RWPE2 (cell line): ENCODE data around the gene SORCS3.

Source experiments
- ATAC-seq: fragments of 200-7000 bp; cut with Tn5 transposase; 3 replicates; pipeline ENCODE4 v1.9.1; 2021; ENCODE audit warnings: low read depth
- DNase-seq: peaks from one replicate; pipeline ENCODE4 v3.0.0-alpha.2; 2020; ENCODE audit warnings: low spot score
- H3K27ac ChIP-seq: fragments of 450-650 bp; 2 replicates; pipeline ENCODE4 v1.5.1; 2017; ENCODE audit warnings: mild to moderate bottlenecking; ENCODE audit not compliant: poor library complexity, severe bottlenecking
- H3K27me3 ChIP-seq: fragments of 250-450 bp; sonication (Bioruptor Pico); 2 replicates; pipeline ENCODE4 v1.5.1; 2021; ENCODE audit warnings: mild to moderate bottlenecking, moderate library complexity; ENCODE audit not compliant: insufficient read depth, poor library complexity, severe bottlenecking
- H3K36me3 ChIP-seq: fragments of 250-450 bp; sonication (Bioruptor Pico); 2 replicates; pipeline ENCODE4 v1.5.1; 2020; ENCODE audit warnings: low read depth, mild to moderate bottlenecking, moderate library complexity
- H3K4me1 ChIP-seq: fragments of 250-450 bp; sonication (Bioruptor Pico); 2 replicates; pipeline ENCODE4 v1.5.1; 2021; ENCODE audit warnings: mild to moderate bottlenecking, moderate library complexity; ENCODE audit not compliant: insufficient read depth, poor library complexity, severe bottlenecking
- H3K4me3 ChIP-seq: fragments of 250-450 bp; sonication (Bioruptor Pico); 2 replicates; pipeline ENCODE4 v1.5.1; 2021; ENCODE audit warnings: mild to moderate bottlenecking, moderate library complexity; ENCODE audit not compliant: severe bottlenecking
- H3K9me3 ChIP-seq: fragments of 250-450 bp; sonication (Bioruptor Pico); 2 replicates; pipeline ENCODE4 v1.5.1; 2021; ENCODE audit warnings: mild to moderate bottlenecking, moderate library complexity; ENCODE audit not compliant: severe bottlenecking
- TF ChIP-seq, protein P1 (sequence below): fragments of 450-650 bp; IDR thresholded peaks from one replicate; pipeline ENCODE4 v1.5.1; 2017; ENCODE audit warnings: mild to moderate bottlenecking, moderate library complexity; ENCODE audit not compliant: poor library complexity, severe bottlenecking

Gene SORCS3

DNA sequence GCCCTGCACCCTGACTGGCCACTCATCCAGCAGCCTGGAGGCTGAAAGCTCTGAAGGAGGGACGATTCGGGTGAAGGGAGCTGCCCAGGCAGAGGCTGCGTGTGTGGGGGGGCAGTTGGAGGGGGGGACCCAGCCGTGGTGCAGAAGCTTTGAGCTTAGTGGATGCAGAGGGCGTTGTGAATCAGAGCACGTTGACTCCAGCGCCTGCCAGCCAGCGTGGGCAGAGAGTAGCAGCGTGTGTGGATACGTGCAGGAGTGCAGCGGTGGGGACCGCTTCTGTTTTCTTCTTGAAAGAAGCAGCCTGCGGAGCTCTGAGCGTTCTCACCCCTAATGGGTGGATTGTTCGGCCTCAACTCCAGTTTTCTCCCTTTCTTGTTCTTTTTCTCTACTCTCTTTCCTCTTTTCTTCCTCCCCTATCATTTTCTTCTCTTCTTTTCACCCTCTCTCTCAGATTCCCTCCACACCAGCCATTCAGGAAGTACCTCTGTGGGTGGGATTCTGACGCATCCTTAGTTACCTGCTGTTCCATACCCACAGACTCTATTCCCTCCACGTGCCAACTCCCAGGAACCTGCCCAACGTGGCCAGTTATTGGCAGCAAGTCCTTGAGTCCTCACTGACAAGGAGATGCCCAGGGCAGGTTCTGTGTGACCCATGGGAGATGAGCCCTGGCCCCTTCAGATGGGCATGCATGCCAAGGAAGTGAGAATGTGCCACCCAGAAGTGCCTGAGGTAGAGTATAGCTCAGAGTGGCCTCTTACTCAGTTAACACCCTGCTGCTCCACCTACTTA is 47.4 kb downstream of the SORCS3 start:
- ATAC-seq (no peak), DNase-seq (no peak)
- Histone ChIP-seq H3K4me1 (no peaks in the 10 kb centered on the region), H3K36me3 (no peaks in the 10 kb centered on the region), H3K27ac (no peak overlapping the region), H3K9me3 (no peaks in the 10 kb centered on the region), H3K4me3 (no peak overlapping the region), H3K27me3 (peaks cover 5% of the 10 kb centered on the region)
- TF ChIP-seq, protein P1, sequence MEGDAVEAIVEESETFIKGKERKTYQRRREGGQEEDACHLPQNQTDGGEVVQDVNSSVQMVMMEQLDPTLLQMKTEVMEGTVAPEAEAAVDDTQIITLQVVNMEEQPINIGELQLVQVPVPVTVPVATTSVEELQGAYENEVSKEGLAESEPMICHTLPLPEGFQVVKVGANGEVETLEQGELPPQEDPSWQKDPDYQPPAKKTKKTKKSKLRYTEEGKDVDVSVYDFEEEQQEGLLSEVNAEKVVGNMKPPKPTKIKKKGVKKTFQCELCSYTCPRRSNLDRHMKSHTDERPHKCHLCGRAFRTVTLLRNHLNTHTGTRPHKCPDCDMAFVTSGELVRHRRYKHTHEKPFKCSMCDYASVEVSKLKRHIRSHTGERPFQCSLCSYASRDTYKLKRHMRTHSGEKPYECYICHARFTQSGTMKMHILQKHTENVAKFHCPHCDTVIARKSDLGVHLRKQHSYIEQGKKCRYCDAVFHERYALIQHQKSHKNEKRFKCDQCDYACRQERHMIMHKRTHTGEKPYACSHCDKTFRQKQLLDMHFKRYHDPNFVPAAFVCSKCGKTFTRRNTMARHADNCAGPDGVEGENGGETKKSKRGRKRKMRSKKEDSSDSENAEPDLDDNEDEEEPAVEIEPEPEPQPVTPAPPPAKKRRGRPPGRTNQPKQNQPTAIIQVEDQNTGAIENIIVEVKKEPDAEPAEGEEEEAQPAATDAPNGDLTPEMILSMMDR: no peak

DNA sequence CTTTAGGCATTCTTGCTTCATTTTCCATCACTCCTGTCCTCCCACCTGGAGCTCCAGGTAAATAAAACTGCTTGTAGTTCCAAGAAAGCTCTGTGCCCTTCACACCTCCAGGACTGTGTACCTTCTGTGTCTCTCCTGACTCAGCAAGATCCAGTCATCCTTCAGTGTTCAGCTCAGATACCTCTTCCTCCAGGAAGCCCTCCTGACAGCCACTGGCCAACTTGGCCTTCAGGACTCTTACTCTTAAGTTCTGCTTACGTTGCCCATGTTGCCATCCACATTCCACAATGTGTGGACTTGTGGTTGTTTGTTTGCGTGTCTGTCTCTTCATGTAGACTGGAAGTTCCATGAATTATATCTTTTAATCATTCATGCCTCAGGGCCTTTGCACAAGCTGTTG is 48.0 kb downstream of the SORCS3 start:
- H3K27ac ChIP-seq: no peak overlapping the region

DNA sequence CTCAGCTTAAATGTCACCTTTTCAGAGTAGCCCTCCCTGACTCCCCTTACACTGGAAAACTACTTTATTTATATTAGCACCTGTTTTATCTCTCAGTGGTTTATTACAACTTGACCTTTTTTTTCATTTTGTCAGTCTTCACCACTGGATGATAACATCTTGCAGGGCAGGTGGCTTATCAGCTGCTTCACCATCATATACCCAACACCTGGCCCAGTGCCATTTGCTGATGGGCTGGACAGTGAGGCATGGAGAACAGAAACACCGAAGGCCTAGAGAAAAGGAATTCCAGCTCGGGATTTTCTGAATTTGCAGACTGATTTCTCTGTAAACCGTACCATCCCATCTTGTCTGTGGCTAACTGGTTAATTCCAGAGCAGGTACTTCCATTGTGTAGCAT is 48.5 kb downstream of the SORCS3 start:
- TF ChIP-seq, protein P1: no peak
- Histone ChIP-seq H3K27me3 (peaks cover 5% of the 10 kb centered on the region), H3K27ac (no peak overlapping the region), H3K9me3 (no peaks in the 10 kb centered on the region), H3K4me3 (no peak overlapping the region), H3K4me1 (no peaks in the 10 kb centered on the region), H3K36me3 (no peaks in the 10 kb centered on the region)
- ATAC-seq (no peak), DNase-seq (no peak)

More for the DNA sequence above, 48.0 kb downstream of the SORCS3 start:
- TF ChIP-seq, protein P1: no peak
- ATAC-seq: no peak
- H3K27me3 ChIP-seq: peaks cover 5% of the 10 kb centered on the region
- H3K36me3 ChIP-seq: no peaks in the 10 kb centered on the region
- no peak overlapping the region for H3K4me3 ChIP-seq
- no peaks in the 10 kb centered on the region for H3K9me3 ChIP-seq
- H3K4me1 ChIP-seq: no peaks in the 10 kb centered on the region
- DNase-seq: no peak

DNA sequence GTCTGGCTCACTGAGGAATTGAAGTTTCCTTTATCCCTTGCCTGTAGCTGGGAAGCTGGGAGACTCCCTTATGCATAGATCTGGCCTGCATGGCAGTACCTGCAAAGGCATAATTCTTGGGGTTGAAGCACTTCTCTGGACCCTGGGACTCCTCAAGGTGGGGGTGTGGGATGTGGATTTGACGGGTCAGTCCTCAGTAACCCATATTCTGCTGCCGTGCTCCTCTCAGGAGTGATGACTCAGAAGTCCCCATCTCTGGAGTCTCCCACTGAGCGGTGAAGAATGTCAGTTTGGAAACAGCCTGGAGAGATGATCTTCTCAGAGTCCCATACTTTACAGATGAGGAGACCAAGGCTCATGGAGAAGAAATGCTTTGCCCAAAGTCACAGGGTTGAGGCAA is 49.0 kb downstream of the SORCS3 start:
- TF ChIP-seq, protein P1: no peak
- H3K4me1 ChIP-seq: no peaks in the 10 kb centered on the region
- ATAC-seq (no peak), DNase-seq (no peak)
- no peaks in the 10 kb centered on the region for H3K9me3 ChIP-seq
- H3K4me3 ChIP-seq: no peak overlapping the region
- no peaks in the 10 kb centered on the region for H3K36me3 ChIP-seq
- H3K27me3 ChIP-seq: peaks cover 5% of the 10 kb centered on the region
- no peak overlapping the region for H3K27ac ChIP-seq

DNA sequence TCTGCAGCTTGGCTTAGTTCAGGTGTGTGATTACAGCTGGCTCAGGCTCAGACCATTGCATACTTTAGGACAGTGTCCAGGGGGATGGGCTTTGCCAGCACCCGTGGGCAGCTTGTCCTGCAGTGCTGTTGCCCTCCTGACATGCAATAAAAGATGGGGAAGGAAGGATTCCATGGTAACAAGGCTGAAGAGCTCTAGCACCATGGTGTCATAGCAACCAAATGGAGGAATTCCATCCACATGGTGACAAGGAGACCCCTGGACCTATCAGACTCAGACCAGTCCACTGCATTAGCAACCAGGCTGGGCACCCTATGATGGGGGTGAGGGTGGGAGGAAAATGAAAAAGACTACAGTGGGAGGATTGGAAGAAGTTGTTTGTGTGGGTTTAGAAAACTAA is 49.9 kb downstream of the SORCS3 start:
- Histone ChIP-seq H3K4me1 (no peaks in the 10 kb centered on the region), H3K36me3 (no peaks in the 10 kb centered on the region), H3K4me3 (no peak overlapping the region), H3K27me3 (peaks cover 5% of the 10 kb centered on the region), H3K9me3 (no peaks in the 10 kb centered on the region), H3K27ac (no peak overlapping the region)
- DNase-seq (no peak), ATAC-seq (no peak)
- TF ChIP-seq, protein P1: no peak
